Measurements from ENCODE around the gene AUNIP.

- TF ChIP-seq FOXJ3 (CRISPR knock-in tag; IDR thresholded peaks at IDR 0.05; ENCODE audit: borderline replicate concordance) = no peak
- no peak for TF ChIP-seq CTCF (IDR thresholded peaks at IDR 0.05)
- no peak for TF ChIP-seq NR2C2 (CRISPR knock-in tag; IDR thresholded peaks at IDR 0.05)
- TF ChIP-seq USF1 (CRISPR knock-in tag; IDR thresholded peaks at IDR 0.05) = no peak
- no peak for TF ChIP-seq ATF2 (CRISPR knock-in tag; IDR thresholded peaks at IDR 0.05; ENCODE audit: borderline replicate concordance, low read depth)
- TF ChIP-seq RELA (CRISPR knock-in tag; IDR thresholded peaks at IDR 0.05; ENCODE audit: borderline replicate concordance) = no peak
- no peak for TF ChIP-seq E2F5 (CRISPR knock-in tag; IDR thresholded peaks at IDR 0.05)
- no peak for TF ChIP-seq ETV6 (CRISPR knock-in tag; IDR thresholded peaks at IDR 0.05)
- no peak for TF ChIP-seq E2F4 (CRISPR knock-in tag; IDR thresholded peaks at IDR 0.05; ENCODE audit: borderline replicate concordance, low read depth)
These were observed 49.8 kb upstream of the AUNIP start for GRCh38 chr1:25909040-25909439.

Data from WTC11 (cell line).